ENCODE data around the gene GALNT8. TPM values are rescaled to one million over a fixed set of nuclear protein-coding genes. Genes with fewer than 3 reads are reported as not detected.

GALNT8 gene
- total RNA-seq, 2 donors from 2014 or later, result 21.6 to 31.6 TPM

GRCh38 chr12:4786795-4787194 is 66.6 kb downstream of the GALNT8 start:
- Histone ChIP-seq H3K9ac (ENCODE audit: low read depth in 2 of 2, low read length in 2 of 2) (no peak overlapping the region), H3K36me3 (no peaks in the 10 kb centered on the region), H3K4me1 (no peaks in the 10 kb centered on the region), H3K9me3 (no peaks in the 10 kb centered on the region), H3K27me3 (no peaks in the 10 kb centered on the region), H3K27ac (no peak overlapping the region), H3K4me3 (no peak overlapping the region)
- TF ChIP-seq CTCF (IDR thresholded peaks at IDR 0.05), result no peak
- DNase-seq, result no peak
- intact Hi-C loops (cut with DNase I), result no loop called here

- no peak overlapping the region for H3K27ac ChIP-seq
- no peaks in the 10 kb centered on the region for H3K27me3 ChIP-seq
- H3K9ac ChIP-seq (ENCODE audit: low read depth in 2 of 2, low read length in 2 of 2), result no peak overlapping the region
- no peaks in the 10 kb centered on the region for H3K4me1 ChIP-seq
- H3K4me3 ChIP-seq, result no peak overlapping the region
- TF ChIP-seq CTCF (IDR thresholded peaks at IDR 0.05), result no peak
- no peaks in the 10 kb centered on the region for H3K9me3 ChIP-seq
- intact Hi-C loops (cut with DNase I), result no loop called here
- no peak for DNase-seq
- H3K36me3 ChIP-seq, result no peaks in the 10 kb centered on the region
Observed at GRCh38 chr12:4787965-4788364, 67.8 kb downstream of the GALNT8 start.

- Histone ChIP-seq H3K27me3 (no peaks in the 10 kb centered on the region), H3K9ac (ENCODE audit: low read depth in 2 of 2, low read length in 2 of 2) (no peak overlapping the region), H3K36me3 (no peaks in the 10 kb centered on the region), H3K4me3 (no peak overlapping the region), H3K9me3 (no peaks in the 10 kb centered on the region), H3K4me1 (no peaks in the 10 kb centered on the region), H3K27ac (no peak overlapping the region)
- DNase-seq, result no peak
- TF ChIP-seq CTCF (IDR thresholded peaks at IDR 0.05), result no peak
- intact Hi-C loops (cut with DNase I), result no loop called here
Observed at GRCh38 chr12:4789776-4790175, 69.6 kb downstream of the GALNT8 start.

- DNase-seq, result no peak
- Histone ChIP-seq H3K27me3 (no peaks in the 10 kb centered on the region), H3K27ac (no peak overlapping the region), H3K9me3 (no peaks in the 10 kb centered on the region), H3K4me1 (no peaks in the 10 kb centered on the region), H3K36me3 (no peaks in the 10 kb centered on the region), H3K9ac (ENCODE audit: low read depth in 2 of 2, low read length in 2 of 2) (no peak overlapping the region), H3K4me3 (no peak overlapping the region)
- intact Hi-C loops (cut with DNase I), result no loop called here
- no peak for TF ChIP-seq CTCF (IDR thresholded peaks at IDR 0.05)
Observed at GRCh38 chr12:4791497-4791896, 71.3 kb downstream of the GALNT8 start.

- H3K4me1 ChIP-seq, result no peaks in the 10 kb centered on the region
- no peaks in the 10 kb centered on the region for H3K9me3 ChIP-seq
- no peaks in the 10 kb centered on the region for H3K27me3 ChIP-seq
- no peaks in the 10 kb centered on the region for H3K36me3 ChIP-seq
- H3K9ac ChIP-seq (ENCODE audit: low read depth in 2 of 2, low read length in 2 of 2), result no peak overlapping the region
- no peak for TF ChIP-seq CTCF (IDR thresholded peaks at IDR 0.05)
- no peak for DNase-seq
- H3K4me3 ChIP-seq, result no peak overlapping the region
- no peak overlapping the region for H3K27ac ChIP-seq
- intact Hi-C loops (cut with DNase I), result no loop called here
Observed at GRCh38 chr12:4794491-4794890, 74.3 kb downstream of the GALNT8 start.

- Histone ChIP-seq H3K4me1 (no peaks in the 10 kb centered on the region), H3K9ac (ENCODE audit: low read depth in 2 of 2, low read length in 2 of 2) (no peak overlapping the region), H3K36me3 (no peaks in the 10 kb centered on the region), H3K9me3 (no peaks in the 10 kb centered on the region), H3K27ac (no peak overlapping the region), H3K27me3 (no peaks in the 10 kb centered on the region), H3K4me3 (no peak overlapping the region)
- DNase-seq, result no peak
- intact Hi-C loops (cut with DNase I), result no loop called here
- TF ChIP-seq CTCF (IDR thresholded peaks at IDR 0.05), result no peak
Observed at GRCh38 chr12:4796216-4796615, 76.0 kb downstream of the GALNT8 start.

Measured in colonic mucosa (tissue), 4 donors.